GM12872 (cell line): ENCODE results near the gene COMMD8.

Source experiments
- CTCF ChIP-seq: IDR thresholded peaks from 3 replicates; pipeline ENCODE4 v1.5.1; 2011; ENCODE audit warnings: low read depth, mild to moderate bottlenecking, low read length, moderate library complexity; ENCODE audit not compliant: insufficient read depth

COMMD8 gene

DNA sequence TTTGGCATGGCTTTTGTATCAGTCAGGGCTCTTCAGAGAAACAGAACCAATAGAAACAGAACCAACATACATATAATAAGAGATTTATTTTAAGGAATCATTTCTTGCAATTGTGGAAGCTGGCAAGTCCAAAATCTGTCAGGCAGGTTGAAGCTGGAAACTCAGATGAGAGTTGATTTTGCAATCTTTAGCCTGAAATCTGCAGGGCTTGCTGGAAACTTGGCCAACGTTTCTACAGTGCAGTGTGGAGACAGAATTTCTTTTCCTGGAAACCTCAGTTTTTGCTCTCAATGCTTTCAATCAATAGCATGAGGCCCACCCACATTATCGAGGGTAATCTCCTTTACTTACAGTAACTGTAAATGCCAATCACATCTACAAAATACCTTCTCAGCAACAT lies 45.4 kb downstream of the COMMD8 start:
- no peak for TF ChIP-seq CTCF

- TF ChIP-seq CTCF: no peak
Measured at GRCh38 chr4:47415719-47416118, 47.8 kb downstream of the COMMD8 start.

DNA sequence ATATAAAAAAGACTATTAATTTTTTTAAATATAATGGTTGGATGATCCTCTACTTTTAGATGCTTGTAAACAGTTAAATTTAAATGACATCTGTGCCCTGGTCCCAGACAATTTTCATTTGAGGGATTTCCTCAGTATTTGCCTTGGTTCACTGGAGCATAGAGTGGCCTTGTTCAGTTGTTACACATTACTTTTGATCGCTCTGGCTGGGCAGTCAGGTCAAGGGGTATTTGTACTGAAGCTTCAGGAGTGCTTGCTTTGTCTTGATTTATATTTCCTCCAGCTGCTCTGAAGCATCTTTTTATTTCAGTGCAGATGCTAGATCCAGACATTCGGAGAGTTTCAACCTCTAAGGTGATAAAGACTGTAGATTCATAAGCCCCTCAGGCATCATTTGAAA lies 50.0 kb downstream of the COMMD8 start:
- TF ChIP-seq CTCF: no peak

GRCh38 chr4:47410271-47410670 lies 53.2 kb downstream of the COMMD8 start:
- TF ChIP-seq CTCF: no peak

GRCh38 chr4:47406408-47406807 lies 57.1 kb downstream of the COMMD8 start:
- TF ChIP-seq CTCF: no peak
